Epithelial cell of alveolus of lung (primary cell): ENCODE results near the gene MAGEA6. TPM values are rescaled to one million over a fixed set of nuclear protein-coding genes. Genes with fewer than 3 reads are reported as not detected.

Source experiments
- total RNA-seq: library from RNA; depleted of rRNA; stranded (reverse); fragments of >200 nt; gene quantifications from 2 replicates; pipeline ENCODE4 v1.2.1, GENCODE V29; 2015

MAGEA6 gene
- not detected in 2 replicates for total RNA-seq

GRCh38 chrX:152769549-152770289, at the start of gene MAGEA6:
Gene MAGEA6 (minus strand): TSS chrX:152769689. CDS start chrX:152767650, 2,039 bp downstream.

GRCh38 chrX:152758918-152759317, 10.6 kb downstream of the MAGEA6 start, which contains the start of gene CSAG3:
Gene CSAG3 (plus strand): TSS chrX:152759218.

GRCh38 chrX:152753686-152754650, 15.5 kb downstream of the MAGEA6 start, which contains the start of gene MAGEA2:
Gene MAGEA2 (minus strand): TSS chrX:152753842. CDS start chrX:152751363, 2,479 bp downstream.

GRCh38 chrX:152733261-152733975, 36.1 kb downstream of the MAGEA6 start, which contains the start of the genes CSAG1 and MAGEA12:
Gene CSAG1 (minus strand): TSS chrX:152733721. CDS start chrX:152732460, 1,261 bp downstream.
Gene MAGEA12 (plus strand): TSS chrX:152733757. CDS start chrX:152736162, 2,405 bp downstream.

Other genes with a start within 250 kb of the MAGEA6 start
- 0.26 TPM in 1 of 2 replicates, not detected in the other for gene GABRQ, start 131.8 kb downstream of the MAGEA6 start, total RNA-seq
- not detected in 2 replicates for gene MAGEA3, start 70.9 kb downstream of the MAGEA6 start, total RNA-seq
- not detected in 2 replicates for gene CSAG2, start 60.4 kb downstream of the MAGEA6 start, total RNA-seq
- not detected in 2 replicates for gene MAGEA2B, start 55.1 kb downstream of the MAGEA6 start, total RNA-seq
- gene CSAG1, start 36.0 kb downstream of the MAGEA6 start, total RNA-seq, result not detected in 2 replicates
- gene MAGEA12, start 35.9 kb downstream of the MAGEA6 start, total RNA-seq, result not detected in 2 replicates
- gene MAGEA2, start 15.8 kb downstream of the MAGEA6 start, total RNA-seq, result not detected in 2 replicates
- gene CSAG3, start 10.5 kb downstream of the MAGEA6 start, total RNA-seq, result not detected in 2 replicates
- 30.1 and 57.1 TPM in 2 replicates for gene CETN2, start 61.1 kb upstream of the MAGEA6 start, total RNA-seq
- gene NSDHL, start 61.4 kb upstream of the MAGEA6 start, total RNA-seq, result 13.0 and 35.0 TPM in 2 replicates
- gene ZNF185, start 128.4 kb upstream of the MAGEA6 start, total RNA-seq, result 1.5 and 4.0 TPM in 2 replicates
- gene PNMA5, start 224.4 kb upstream of the MAGEA6 start, total RNA-seq, result not detected in 2 replicates